Endothelial cell of umbilical vein (primary cell): ENCODE results near the gene UBAP1.

Experiments
- EZH2 ChIP-seq: IDR thresholded peaks from 2 replicates; pipeline ENCODE4 v1.6.1; 2012; ENCODE audit warnings: borderline replicate concordance, low read depth, mild to moderate bottlenecking, moderate library complexity, low read length, inconsistent platforms; ENCODE audit not compliant: severe bottlenecking
- FOS ChIP-seq: IDR thresholded peaks from 2 replicates; pipeline ENCODE4 v1.6.1; 2011; ENCODE audit warnings: mild to moderate bottlenecking, low read length, moderate library complexity, borderline replicate concordance; ENCODE audit not compliant: insufficient read depth
- GATA2 ChIP-seq: IDR thresholded peaks from 2 replicates; pipeline ENCODE4 v1.7.0; 2011; ENCODE audit warnings: low read depth, mild to moderate bottlenecking, moderate library complexity, mixed read lengths, low read length; ENCODE audit not compliant: insufficient read length, insufficient read depth
- JUN ChIP-seq: IDR thresholded peaks from 2 replicates; pipeline ENCODE4 v1.6.1; 2011; ENCODE audit warnings: borderline replicate concordance, low read depth; ENCODE audit not compliant: insufficient read length, insufficient read depth
- MYC ChIP-seq: IDR thresholded peaks from one replicate; pipeline ENCODE4 v1.6.1; 2011; ENCODE audit warnings: mild to moderate bottlenecking, low read depth, low read length
- POLR2A ChIP-seq: IDR thresholded peaks from 2 replicates; pipeline ENCODE4 v1.6.1; 2012; ENCODE audit warnings: low read depth, mild to moderate bottlenecking, control low read depth, low read length
- POLR2AphosphoS5 ChIP-seq: IDR thresholded peaks from 2 replicates; pipeline ENCODE4 v1.6.1; 2012; ENCODE audit warnings: low read depth, mild to moderate bottlenecking, control low read depth, low read length, moderate library complexity; ENCODE audit not compliant: insufficient read depth
- TF ChIP-seq, protein P1 (sequence below), 2 donors: IDR thresholded peaks; 1 replicate in 1 of 2; 2 replicates in 1 of 2; pipeline ENCODE4 v1.5.1; 2011; ENCODE audit warnings: low read length in 2 of 2, mild to moderate bottlenecking in 2 of 2, moderate library complexity in 2 of 2, control low read depth in 1 of 2, inconsistent platforms in 1 of 2, low read depth in 1 of 2; ENCODE audit not compliant: insufficient read depth in 1 of 2; ENCODE audit errors: extremely low read depth in 1 of 2
- TF ChIP-seq, protein P2 (sequence below): IDR thresholded peaks from 2 replicates; pipeline ENCODE4 v1.6.1; 2011; ENCODE audit not compliant: insufficient read depth, insufficient read length

DNA sequence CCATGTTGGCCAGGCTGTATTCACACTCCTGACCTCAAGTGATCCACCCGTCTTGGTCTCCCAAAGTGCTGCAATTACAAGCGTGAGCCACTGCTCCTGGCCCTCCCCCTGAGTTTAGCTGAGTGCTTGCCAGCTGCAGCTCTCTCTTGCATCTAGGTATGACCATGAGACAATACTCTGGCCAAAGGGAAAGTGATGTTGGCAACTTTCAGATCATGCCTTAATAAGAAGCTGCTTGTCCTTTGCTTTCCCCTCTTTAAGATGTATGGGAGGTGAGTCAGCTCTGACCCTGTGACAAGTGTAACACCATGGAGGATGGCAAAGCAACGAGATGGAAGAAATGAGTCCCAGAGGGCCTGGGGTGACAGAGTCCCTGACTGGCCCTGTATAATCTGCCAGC is 33.7 kb upstream of the UBAP1 start:
- TF ChIP-seq, protein P1, sequence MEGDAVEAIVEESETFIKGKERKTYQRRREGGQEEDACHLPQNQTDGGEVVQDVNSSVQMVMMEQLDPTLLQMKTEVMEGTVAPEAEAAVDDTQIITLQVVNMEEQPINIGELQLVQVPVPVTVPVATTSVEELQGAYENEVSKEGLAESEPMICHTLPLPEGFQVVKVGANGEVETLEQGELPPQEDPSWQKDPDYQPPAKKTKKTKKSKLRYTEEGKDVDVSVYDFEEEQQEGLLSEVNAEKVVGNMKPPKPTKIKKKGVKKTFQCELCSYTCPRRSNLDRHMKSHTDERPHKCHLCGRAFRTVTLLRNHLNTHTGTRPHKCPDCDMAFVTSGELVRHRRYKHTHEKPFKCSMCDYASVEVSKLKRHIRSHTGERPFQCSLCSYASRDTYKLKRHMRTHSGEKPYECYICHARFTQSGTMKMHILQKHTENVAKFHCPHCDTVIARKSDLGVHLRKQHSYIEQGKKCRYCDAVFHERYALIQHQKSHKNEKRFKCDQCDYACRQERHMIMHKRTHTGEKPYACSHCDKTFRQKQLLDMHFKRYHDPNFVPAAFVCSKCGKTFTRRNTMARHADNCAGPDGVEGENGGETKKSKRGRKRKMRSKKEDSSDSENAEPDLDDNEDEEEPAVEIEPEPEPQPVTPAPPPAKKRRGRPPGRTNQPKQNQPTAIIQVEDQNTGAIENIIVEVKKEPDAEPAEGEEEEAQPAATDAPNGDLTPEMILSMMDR (IDR thresholded peaks at IDR 0.05; ENCODE audit: extremely low read depth in 1 of 2, insufficient read depth in 1 of 2, low read depth in 1 of 2, low read length in 2 of 2) = no peak
- TF ChIP-seq, protein P2, sequence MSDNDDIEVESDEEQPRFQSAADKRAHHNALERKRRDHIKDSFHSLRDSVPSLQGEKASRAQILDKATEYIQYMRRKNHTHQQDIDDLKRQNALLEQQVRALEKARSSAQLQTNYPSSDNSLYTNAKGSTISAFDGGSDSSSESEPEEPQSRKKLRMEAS = no peak
- no peak for TF ChIP-seq POLR2A
- TF ChIP-seq EZH2 = no peak
- no peak for TF ChIP-seq POLR2AphosphoS5
- TF ChIP-seq FOS = no peak
- TF ChIP-seq JUN = no peak
- no peak for TF ChIP-seq MYC
- no peak for TF ChIP-seq GATA2
